HG03095 (cell line): ENCODE results near the gene MAPKAPK2.

ENCODE experiments used
- ATAC-seq: cut with Tn5 transposase; IDR thresholded peaks from one replicate; pipeline ENCODE4 v1.9.1; 2021; ENCODE audit warnings: moderate library complexity; ENCODE audit not compliant: unreplicated experiment

Gene MAPKAPK2

DNA sequence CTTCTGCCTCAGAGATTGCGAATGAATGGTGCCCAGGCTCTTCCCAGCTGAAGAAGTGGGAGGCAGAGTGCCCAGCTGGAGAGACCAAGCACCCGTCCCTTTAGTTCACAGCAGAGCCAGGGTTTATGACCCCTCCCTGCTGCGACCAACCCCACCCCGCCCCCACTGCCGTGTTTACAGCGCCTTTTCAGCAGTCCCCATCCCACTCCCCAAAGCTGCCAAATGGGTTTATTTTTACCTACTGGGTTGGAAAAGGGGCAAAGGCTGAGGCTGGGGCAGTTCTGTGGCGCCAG is 25.8 kb upstream of the MAPKAPK2 start:
- ATAC-seq = no peak

DNA sequence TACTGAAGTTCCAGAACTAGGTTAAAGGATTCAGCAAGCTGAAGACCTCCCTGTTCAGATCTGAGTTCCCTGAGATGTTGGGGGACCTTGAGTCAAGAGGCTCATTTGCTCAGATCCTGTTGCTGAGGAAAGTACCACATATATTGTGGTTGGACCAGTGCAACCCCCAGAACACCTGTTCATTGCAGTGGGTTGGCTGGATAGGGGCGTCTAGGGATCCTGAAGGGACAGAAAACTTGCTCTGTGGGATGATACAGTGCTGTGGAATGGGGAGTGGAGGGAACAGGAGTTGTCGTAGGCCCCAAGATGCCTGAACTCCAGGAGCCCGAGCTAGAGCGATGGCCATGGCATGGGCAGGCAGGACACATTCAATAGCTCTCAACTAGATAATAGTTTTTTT is 24.6 kb upstream of the MAPKAPK2 start:
- ATAC-seq = no peak

GRCh38 chr1:206661161-206661820 is 23.4 kb upstream of the MAPKAPK2 start:
- no peak for ATAC-seq

DNA sequence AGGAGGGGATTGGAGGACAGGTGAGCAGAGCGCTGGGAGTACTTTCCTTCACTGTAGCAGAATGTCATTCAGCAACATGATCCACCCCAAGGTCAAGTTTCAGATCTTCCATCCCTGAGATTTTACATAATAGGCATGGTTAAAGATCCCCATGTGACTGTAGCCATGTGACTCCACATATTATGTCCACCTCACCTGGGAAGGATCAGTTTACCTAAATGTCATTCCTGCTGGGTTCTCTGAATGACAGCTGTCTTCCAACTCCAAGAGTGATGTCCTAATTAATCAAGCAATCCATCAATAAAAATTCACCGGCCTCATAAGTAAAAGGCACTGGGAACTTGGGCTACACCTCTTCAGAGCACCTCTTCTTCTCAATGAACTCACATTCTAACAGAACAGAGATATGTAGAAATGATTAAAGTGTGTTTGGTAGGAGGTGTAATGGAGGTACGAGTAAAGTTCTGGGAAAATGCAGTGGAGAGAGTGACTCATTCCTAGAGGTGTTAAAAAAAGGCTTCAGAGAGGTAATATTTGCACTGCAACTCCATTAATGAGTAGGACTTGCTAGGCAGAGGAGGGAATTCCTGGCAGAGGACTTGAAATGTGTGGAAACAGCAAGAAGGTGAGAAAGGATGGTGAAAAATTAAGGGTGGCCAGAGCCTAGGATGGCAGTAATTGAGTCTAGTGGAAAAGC is 22.2 kb upstream of the MAPKAPK2 start:
- ATAC-seq = no peak

- no peak for ATAC-seq
These were observed 21.3 kb upstream of the MAPKAPK2 start for GRCh38 chr1:206663362-206663761.

- ATAC-seq = peak; percentile 73
These were observed 20.7 kb upstream of the MAPKAPK2 start for GRCh38 chr1:206663832-206664652.

GRCh38 chr1:206664740-206665139 is 20.0 kb upstream of the MAPKAPK2 start:
- ATAC-seq = no peak

DNA sequence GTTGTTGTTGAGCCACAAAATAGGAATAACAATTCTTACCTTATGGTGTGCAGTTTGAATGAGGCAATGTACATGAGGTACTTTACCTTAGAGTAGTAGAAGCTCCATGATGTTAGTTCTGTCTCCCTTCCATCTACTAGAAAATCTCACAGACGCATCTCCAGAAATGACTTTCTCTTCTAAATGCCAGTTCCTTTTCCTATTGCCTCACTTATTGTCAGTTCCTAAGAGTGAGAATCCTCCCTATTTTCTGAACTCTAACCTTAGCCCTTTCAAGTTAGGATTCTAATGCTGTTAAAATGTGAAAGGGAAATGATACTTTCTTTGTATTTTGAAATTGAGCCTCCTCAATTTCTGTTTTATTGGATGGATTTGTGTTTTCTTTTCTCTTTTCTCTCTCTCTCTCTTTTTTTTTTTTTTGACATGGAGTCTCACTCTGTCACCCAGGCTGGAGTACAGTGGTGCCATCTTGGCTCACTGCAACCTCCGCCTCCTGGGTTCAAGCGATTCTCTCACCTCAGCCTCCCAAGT is 18.6 kb upstream of the MAPKAPK2 start:
- ATAC-seq = no peak

- ATAC-seq = no peak
These were observed 17.6 kb upstream of the MAPKAPK2 start for GRCh38 chr1:206666954-206667665.

GRCh38 chr1:206668351-206668750 is 16.4 kb upstream of the MAPKAPK2 start:
- ATAC-seq = no peak

DNA sequence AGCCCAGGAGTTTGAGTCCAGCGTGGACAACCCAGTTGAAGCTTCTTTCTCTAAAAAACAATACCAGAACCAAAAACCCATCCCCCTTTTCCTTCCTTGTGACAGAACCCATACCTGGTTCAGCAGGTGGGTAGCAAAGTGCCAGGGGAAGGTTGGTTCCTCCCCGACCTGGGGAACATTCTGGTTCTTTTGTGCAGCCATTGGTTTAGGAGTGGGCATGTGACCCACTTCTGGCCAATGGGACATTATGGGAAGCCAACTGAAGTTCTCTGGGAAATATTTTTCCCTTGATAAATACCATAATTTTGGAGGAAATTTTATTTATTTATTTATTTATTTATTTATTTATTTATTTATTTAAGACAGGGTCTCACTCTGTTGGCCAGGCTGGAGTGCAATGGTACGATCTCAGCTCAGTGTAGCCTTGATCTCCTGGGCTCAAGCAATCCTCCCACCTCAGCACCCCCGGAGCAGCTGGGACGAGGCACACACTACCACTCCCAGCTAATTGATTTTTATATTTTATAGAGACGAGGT is 15.8 kb upstream of the MAPKAPK2 start:
- ATAC-seq = no peak

GRCh38 chr1:206672011-206672688 is 12.6 kb upstream of the MAPKAPK2 start:
- no peak for ATAC-seq

GRCh38 chr1:206672844-206673758 is 11.6 kb upstream of the MAPKAPK2 start:
- no peak for ATAC-seq

GRCh38 chr1:206674236-206674635 is 10.5 kb upstream of the MAPKAPK2 start:
- ATAC-seq = no peak

- no peak for ATAC-seq
These were observed 9.9 kb upstream of the MAPKAPK2 start for GRCh38 chr1:206674745-206675175.

- ATAC-seq = no peak
These were observed 8.2 kb upstream of the MAPKAPK2 start for GRCh38 chr1:206676499-206676898.

- peak; percentile 39 for ATAC-seq
These were observed 6.2 kb upstream of the MAPKAPK2 start for GRCh38 chr1:206678490-206678889.

- ATAC-seq = peak; percentile 70
These were observed 4.9 kb upstream of the MAPKAPK2 start for GRCh38 chr1:206679738-206680211.

- no peak for ATAC-seq
These were observed 4.4 kb upstream of the MAPKAPK2 start for GRCh38 chr1:206680279-206680678.
